Mesenteric fat pad (tissue), 1 donor: ENCODE data around the gene GPATCH4. TPM values are rescaled to one million over a fixed set of nuclear protein-coding genes. Genes with fewer than 3 reads are reported as not detected.
A peak's percentile ranks its signal among the peaks of the same experiment; 100 is the strongest.
"Not testable (repeated sequence)": the region's sequence is repeated elsewhere in the genome, so short reads cannot be mapped to it uniquely, and the experiment has no call there.

ENCODE experiments used
- DNase-seq: peaks from one replicate; pipeline ENCODE4 v3.0.0-alpha.2; 2020; ENCODE audit warnings: low spot score
- total RNA-seq: library from RNA; stranded (reverse); fragmentation: NEBNext Ultra II Directional; extraction: Animal tissue kit (Norgen Biotek cat#: 25700); gene quantifications from one replicate; pipeline ENCODE4 v1.2.1, GENCODE V29; 2021
- donor health status: DM: yes; HTN: yes; CAD: no.

GPATCH4 gene
- total RNA-seq, 1 donor from 2014 or later, result 40.4 TPM

- no peak for DNase-seq
Observed at GRCh38 chr1:156598731-156599432, 2.4 kb downstream of the GPATCH4 start.

- DNase-seq, result no peak
Observed at GRCh38 chr1:156598125-156598524, 3.2 kb downstream of the GPATCH4 start.

DNA sequence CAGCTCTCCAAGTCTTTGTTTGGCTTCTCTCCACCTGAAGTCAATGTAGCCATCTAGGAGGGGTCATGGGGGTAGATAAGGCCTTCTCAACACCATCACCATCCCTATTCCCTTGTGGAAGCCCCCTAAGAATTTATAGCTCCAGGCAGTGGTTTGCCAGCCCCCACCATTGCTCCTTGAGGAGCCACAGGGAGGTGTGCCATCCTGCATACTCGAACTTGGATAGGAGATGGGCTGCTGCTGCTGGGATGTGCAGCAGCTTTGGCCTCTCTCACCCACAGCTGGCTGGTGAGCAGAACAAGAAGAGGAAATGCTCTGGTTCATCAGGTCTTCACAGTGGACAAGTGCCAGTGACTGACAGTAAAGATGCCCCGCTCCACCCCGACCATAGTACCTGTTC, 4.9 kb downstream of the GPATCH4 start:
- DNase-seq, result no peak

DNA sequence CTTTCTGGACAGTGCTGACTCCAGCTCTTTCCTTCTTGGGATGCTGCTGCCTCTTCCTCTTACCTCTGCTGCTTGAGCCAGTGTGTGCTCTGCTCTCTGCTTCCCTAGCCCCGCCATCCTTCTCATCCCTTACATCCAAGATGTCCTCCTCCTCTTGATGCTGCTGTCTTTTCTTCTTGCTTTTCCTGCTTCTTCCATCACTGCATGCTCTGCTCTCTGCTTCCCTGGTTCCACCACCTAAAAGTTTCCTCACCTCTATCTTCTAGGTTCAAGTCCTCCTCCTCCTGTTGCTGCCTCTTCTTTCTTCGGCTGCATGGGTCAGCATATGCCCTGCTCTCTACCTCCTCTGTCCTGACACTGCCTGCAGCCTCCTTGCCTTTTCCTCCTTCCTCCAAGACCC, 6.3 kb downstream of the GPATCH4 start:
- no peak for DNase-seq

DNA sequence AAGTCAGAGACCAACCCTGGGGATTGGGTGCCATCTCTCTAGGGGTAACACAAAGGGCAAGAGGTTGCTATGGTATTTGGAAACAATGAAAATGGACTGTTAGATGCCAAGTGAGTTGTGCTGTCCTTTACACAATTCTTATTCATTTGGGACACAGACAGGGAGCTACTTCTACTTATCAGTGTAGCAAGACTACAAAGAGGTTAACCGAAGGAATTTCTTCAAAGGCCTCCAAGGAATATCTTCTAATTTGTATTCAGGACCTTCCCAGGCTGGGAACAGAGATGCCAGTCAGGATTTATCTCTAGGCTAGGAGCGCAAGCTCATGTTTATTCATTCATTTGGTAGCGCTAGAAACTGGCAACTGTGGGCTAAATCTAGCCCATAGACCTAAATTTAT, 7.1 kb downstream of the GPATCH4 start:
- no peak for DNase-seq

DNA sequence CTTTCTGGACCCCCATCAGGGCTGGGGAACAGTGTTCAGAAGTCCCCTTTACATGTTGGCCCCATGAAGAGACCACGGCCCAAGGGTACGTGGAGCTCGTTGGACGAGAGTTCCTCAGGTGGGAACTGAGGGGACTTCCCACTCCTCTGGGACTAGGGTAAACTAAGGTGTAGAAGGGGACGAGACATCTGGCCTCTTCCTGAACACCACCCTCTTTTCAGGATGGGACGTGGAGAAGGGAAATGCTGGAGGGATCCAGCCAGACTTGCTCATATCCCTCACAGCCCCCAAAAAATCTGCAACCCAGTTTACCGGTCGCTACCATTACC, 7.7 kb downstream of the GPATCH4 start:
- no peak for DNase-seq

GRCh38 chr1:156592910-156593660, 8.2 kb downstream of the GPATCH4 start:
- DNase-seq, result no peak

DNA sequence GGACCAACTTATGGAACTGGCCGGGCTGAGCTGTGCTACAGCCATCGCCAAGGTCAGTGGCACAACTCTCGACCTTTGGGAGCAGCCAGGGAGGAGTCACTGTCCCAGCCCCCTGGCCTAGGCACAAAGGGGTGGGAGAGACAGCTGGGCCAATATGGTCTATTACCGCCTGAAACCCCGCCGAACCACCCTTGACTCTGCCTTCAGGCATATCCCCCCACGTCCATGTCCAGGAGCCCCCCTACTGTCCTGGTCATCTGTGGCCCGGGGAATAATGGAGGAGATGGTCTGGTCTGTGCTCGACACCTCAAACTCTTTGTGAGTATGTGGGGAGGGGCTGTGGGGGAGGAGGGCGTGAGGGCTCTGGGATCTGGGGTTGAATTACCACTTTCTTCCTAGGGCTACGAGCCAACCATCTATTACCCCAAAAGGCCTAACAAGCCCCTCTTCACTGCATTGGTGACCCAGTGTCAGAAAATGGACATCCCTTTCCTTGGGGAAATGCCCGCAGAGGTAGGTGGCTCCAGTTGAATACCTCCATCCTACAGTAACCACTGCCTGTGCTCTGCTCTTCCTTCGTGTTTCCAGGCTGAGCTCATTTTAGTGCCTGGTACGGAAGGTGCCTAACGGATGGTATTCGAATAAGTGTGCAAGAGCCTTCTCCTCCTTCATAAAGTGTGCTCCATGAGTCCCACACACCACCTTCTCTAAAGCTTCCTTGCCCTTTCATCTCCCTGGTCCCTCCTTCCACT, 8.9 kb downstream of the GPATCH4 start:
- DNase-seq, result no peak

GRCh38 chr1:156591432-156592157, 9.7 kb downstream of the GPATCH4 start, which contains the start of gene NAXE:
NAXE (plus strand) TSS chr1:156591776; CDS start chr1:156591805, 29 bp downstream.
- DNase-seq, result peak; percentile 93

DNA sequence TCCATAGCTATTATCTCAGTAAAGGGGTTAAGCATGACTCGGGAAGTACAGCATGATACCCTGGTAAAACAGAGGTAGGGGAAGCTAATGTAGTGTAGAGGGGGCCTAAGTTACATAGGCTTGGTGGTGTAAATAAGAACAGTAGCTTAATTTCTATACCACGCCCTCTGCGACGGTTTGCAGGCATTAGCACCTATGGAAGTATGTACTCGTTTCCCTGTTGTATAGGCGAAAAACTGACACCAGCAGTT, 10.2 kb downstream of the GPATCH4 start:
- no peak for DNase-seq

- DNase-seq, result no peak
Observed at GRCh38 chr1:156590326-156591180, 10.7 kb downstream of the GPATCH4 start.

GRCh38 chr1:156589546-156589945, 11.7 kb downstream of the GPATCH4 start:
- DNase-seq, result no peak

DNA sequence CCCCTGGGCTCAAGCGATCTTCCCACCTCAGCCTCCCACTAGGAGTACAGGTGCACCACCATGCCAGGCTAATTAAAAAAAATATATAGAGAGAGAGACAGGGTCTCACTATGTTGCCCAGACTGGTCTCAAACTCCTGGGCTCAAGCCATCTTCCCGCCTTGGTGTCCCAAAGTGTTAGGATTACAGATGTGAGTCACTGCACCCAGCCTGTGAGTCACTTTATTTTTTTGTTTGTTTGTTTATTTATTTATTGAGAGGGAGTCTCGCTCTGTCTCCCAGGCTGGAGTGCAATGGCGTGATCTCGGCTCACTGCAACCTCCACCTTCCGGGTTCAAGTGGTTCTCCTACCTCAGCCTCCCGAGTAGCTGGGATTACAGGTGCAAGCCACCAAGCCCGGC, 13.4 kb downstream of the GPATCH4 start:
- not testable (repeated sequence) for DNase-seq

- no peak for DNase-seq
Observed at GRCh38 chr1:156586892-156587477, 14.3 kb downstream of the GPATCH4 start.

- DNase-seq, result no peak
Observed at GRCh38 chr1:156586323-156586722, 15.0 kb downstream of the GPATCH4 start.

- no peak for DNase-seq
Observed at GRCh38 chr1:156584813-156585212, 16.5 kb downstream of the GPATCH4 start.

DNA sequence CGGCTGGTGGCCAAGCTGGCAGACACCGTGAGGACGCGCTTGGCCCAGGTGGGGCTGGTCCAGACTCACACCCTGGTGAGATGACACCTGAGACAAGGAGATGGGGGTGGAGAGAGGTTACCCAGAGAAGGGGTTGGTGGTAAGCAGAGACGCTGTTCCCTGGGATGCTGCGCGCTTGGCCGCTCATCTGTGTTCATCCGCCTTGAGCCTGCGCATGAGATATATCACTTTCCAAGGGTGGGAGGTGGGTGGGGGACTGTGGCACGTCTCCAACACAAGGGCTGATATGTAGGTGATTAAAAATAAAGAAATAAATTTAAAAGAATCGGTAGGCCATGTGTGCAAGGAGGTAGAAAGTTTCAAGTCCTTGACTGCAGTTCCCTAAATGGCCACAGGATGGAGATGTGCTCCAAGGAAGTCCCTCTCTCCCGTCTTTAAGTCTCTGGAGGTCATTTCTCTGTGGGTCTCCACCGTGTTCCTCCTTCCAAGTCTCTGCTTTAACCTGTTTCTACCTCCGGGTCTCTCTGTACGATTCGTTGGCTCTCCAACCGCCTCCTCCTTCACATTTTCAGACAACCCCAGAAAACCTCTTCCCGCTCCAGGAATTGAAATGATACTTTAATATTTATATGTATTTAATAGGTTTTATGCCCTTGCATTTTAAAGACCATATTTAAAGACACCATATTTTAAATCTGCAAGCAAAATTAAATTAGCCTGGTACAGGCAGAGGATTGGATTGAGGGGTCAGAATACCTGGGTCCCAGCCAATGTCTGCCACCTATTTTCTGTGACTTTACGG, 17.3 kb downstream of the GPATCH4 start:
- no peak for DNase-seq

DNA sequence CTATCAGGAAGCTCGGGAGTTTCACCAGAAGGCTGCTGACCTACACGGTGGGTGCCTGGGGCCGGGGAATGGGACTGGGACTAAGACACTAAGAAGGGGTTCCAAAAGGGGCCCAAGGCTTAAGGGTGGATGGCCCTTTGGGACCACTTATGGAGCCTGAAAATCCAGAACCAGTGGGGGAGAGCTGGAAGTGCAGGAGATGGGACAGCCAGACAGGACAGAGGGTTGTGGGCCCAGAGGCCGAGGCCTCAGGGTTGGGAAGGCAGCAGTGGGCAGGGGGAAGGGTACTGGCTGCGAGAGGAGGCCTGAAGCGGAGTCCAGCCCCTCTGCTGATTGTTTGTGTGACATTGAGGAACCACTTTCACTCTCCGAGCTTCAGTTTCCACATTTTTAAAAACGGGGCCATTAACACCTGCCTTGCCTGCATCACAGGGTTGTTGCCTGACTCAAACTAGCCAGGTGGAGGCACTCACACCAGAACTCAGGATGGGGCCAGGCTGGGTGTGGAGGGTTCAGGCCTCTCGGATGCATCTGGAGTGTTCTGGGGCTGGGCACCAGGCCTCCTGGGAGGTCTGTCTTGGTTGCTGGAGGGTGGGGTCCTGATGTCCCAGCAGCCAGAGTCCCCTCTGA, 18.8 kb downstream of the GPATCH4 start:
- DNase-seq, result no peak
